SK-N-MC (cell line): ENCODE data around the gene CHMP4A.

ENCODE experiments used
- EZH2 ChIP-seq: fragments of 200-600 bp; sonication (generic); IDR thresholded peaks from one replicate; pipeline ENCODE4 v1.6.1; 2017; ENCODE audit warnings: antibody characterized with exemption
- FOXP2 ChIP-seq: optimal IDR thresholded peaks from 2 replicates; pipeline ENCODE3; 2011; ENCODE audit warnings: mild to moderate bottlenecking, moderate library complexity; ENCODE audit not compliant: insufficient read depth; ENCODE audit errors: extremely low read length, control extremely low read depth
- POLR2AphosphoS5 ChIP-seq: IDR thresholded peaks from 2 replicates; pipeline ENCODE4 v1.6.1; 2012; ENCODE audit warnings: mild to moderate bottlenecking, low read depth, low read length, borderline replicate concordance

GRCh38 chr14:24258548-24259265 is 45.4 kb upstream of the CHMP4A start:
- TF ChIP-seq EZH2 (no peak), POLR2AphosphoS5 (no peak), FOXP2 (no peak)
